NCI-H2196 treated with DMSO at 0.1 percent for 48 hours (cell line): ENCODE results near the gene CNNM2.
"Not testable (repeated sequence)": the region's sequence is repeated elsewhere in the genome, so short reads cannot be mapped to it uniquely, and the experiment has no call there.

Experiments used
- DNase-seq: peaks from one replicate; lab custom pipeline; 2025; ENCODE audit not compliant: unreplicated experiment; lab: John Stamatoyannopoulos, UW

CNNM2 gene

GRCh38 chr10:102923601-102924000, 5.5 kb downstream of the CNNM2 start:
- no peak for DNase-seq

- DNase-seq: no peak
These were observed 8.7 kb downstream of the CNNM2 start for GRCh38 chr10:102926842-102927241.

- no peak for DNase-seq
These were observed 9.4 kb downstream of the CNNM2 start for GRCh38 chr10:102927311-102928010.

GRCh38 chr10:102928442-102928841, 10.3 kb downstream of the CNNM2 start:
- DNase-seq: not testable (repeated sequence)

- DNase-seq: no peak
These were observed 12.6 kb downstream of the CNNM2 start for GRCh38 chr10:102930720-102931119.

GRCh38 chr10:102931643-102932042, 13.5 kb downstream of the CNNM2 start:
- DNase-seq: no peak

- no peak for DNase-seq
These were observed 17.4 kb downstream of the CNNM2 start for GRCh38 chr10:102935505-102935904.

GRCh38 chr10:102935939-102936605, 18.0 kb downstream of the CNNM2 start:
- no peak for DNase-seq

GRCh38 chr10:102941401-102941800, 23.3 kb downstream of the CNNM2 start:
- DNase-seq: no peak

- no peak for DNase-seq
These were observed 27.4 kb downstream of the CNNM2 start for GRCh38 chr10:102945449-102945848.

- DNase-seq: no peak
These were observed 27.9 kb downstream of the CNNM2 start for GRCh38 chr10:102945962-102946361.

GRCh38 chr10:102946992-102947391, 28.9 kb downstream of the CNNM2 start:
- DNase-seq: no peak

GRCh38 chr10:102948176-102948575, 30.1 kb downstream of the CNNM2 start:
- no peak for DNase-seq

GRCh38 chr10:102948786-102949185, 30.7 kb downstream of the CNNM2 start:
- no peak for DNase-seq

GRCh38 chr10:102949916-102950315, 31.8 kb downstream of the CNNM2 start:
- no peak for DNase-seq

GRCh38 chr10:102951316-102951715, 33.2 kb downstream of the CNNM2 start:
- DNase-seq: no peak

GRCh38 chr10:102959360-102959759, 41.3 kb downstream of the CNNM2 start:
- DNase-seq: no peak

- no peak for DNase-seq
These were observed 42.1 kb downstream of the CNNM2 start for GRCh38 chr10:102960157-102960556.

- DNase-seq: no peak
These were observed 44.2 kb downstream of the CNNM2 start for GRCh38 chr10:102962267-102962666.

- DNase-seq: no peak
These were observed 45.1 kb downstream of the CNNM2 start for GRCh38 chr10:102962951-102963755.

GRCh38 chr10:102963756-102964025, 45.6 kb downstream of the CNNM2 start:
- DNase-seq: no peak

GRCh38 chr10:102964064-102964463, 46.0 kb downstream of the CNNM2 start:
- DNase-seq: not testable (repeated sequence)
